ENCODE results near the gene EIF2S2.

The EIF2S2 gene

GRCh38 chr20:34089655-34090345 lies 22.2 kb downstream of the EIF2S2 start:
- DNase-seq (ENCODE audit: low spot score), result no peak

- DNase-seq (ENCODE audit: low spot score), result no peak
Observed at GRCh38 chr20:34089175-34089479, 22.9 kb downstream of the EIF2S2 start.

GRCh38 chr20:34088305-34089174 lies 23.5 kb downstream of the EIF2S2 start:
- no peak for DNase-seq (ENCODE audit: low spot score)

DNA sequence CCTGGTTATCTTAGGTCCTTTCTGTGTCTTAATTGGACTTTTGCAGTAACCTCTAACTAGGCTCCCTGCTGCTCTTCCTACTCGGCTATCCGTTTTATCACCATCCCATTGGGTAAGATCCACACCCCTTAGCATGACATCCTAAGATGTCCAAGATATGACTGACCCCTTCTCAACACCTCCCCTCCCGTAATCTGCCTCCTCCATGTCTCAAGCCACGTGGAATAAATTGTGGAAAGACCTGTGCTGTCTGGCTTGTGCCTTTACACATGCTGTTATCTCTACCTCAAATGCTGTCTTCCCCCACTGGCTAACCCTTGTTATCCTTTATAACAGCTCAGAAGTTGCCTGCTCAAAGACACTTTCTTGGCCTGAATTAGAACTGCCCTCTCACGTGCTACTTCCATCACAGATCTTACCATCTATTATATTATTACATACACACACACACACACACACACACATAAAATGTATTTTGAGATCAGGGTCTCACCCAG lies 26.5 kb downstream of the EIF2S2 start:
- no peak for DNase-seq (ENCODE audit: low spot score)

DNA sequence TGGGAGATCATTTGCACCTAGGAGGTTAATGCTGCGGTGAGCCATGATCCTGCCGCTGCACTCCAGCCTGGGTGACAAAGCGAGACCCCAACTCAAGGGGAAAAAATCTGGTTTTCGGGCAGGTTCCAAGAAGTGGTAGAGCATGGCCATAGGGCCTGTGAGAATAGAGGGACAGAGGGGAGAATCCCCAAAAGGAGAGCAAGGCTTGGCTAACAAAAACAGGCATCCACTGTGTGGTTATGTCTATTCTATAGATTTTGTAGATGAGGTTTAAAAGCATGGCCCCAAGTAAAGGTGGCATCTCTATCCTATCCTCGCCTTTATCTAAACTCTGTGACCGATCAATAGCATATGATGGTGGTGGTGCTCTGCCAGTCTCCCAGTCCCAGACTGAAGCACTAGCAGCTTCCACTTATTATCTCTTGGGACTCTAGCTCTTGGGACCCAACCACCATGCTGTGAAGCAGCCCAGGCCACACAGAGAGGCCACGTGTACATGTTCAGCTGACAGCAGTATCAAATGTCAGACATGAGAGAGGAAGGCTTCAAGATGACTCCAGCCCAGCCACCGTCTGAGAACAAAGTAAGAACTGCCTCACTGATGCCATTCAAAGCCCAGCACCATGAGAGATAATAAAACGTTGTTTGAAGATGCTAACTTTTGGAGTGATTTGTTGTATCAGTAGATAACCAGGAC lies 27.7 kb downstream of the EIF2S2 start:
- no peak for DNase-seq (ENCODE audit: low spot score)

- no peak for DNase-seq (ENCODE audit: low spot score)
Observed at GRCh38 chr20:34083781-34084180, 28.3 kb downstream of the EIF2S2 start.

DNA sequence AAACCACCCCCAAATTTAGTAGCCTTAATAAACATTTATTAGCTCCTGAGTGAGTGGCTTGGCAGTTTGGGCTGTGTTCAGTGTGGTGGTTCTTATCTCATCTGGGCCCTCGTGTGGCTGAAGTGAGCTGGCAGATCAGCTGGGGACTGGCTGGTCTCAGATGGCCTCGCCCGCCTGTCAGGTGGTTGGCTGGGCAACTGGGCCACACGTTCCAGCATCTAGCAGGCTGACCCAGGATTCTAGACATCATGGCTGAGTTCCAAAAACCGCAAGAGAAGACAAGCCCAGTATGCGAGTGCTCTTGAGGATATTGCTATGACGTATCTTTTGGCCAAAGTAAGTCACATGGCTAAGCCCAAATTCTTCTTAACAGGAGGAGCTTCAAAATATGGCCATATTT lies 28.9 kb downstream of the EIF2S2 start:
- no peak for DNase-seq (ENCODE audit: low spot score)

DNA sequence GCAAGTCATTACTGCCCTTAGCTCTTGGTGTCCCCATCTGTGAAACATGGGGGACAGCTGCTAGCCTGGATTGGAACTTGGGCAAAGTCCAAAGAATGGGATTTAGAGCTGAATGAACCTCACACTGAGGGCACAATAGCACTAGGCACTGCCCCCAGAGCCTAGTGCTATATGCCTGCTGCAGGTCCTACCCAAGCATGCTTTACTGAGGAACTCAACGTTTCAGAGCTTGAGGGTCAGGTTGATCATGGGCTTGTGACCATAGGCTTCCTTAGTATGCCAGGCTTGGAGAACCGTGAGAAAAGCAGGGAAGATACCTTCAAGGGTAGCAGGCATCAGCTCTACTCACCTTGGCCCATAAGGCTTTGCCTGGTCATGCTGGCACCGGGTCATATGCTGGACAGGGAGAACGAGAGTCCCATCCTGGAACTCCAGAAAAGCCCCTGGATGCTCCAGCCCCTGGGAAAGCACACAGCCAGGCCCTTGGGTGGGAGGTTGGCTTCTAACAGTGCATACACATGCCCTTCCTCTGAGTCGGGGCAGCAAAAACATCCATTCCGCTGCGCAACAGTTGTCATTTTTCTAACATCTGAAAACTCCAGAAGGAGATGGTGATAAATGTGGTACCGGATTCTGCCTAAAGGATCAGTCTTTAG lies 29.7 kb downstream of the EIF2S2 start:
- DNase-seq (ENCODE audit: low spot score), result no peak

DNA sequence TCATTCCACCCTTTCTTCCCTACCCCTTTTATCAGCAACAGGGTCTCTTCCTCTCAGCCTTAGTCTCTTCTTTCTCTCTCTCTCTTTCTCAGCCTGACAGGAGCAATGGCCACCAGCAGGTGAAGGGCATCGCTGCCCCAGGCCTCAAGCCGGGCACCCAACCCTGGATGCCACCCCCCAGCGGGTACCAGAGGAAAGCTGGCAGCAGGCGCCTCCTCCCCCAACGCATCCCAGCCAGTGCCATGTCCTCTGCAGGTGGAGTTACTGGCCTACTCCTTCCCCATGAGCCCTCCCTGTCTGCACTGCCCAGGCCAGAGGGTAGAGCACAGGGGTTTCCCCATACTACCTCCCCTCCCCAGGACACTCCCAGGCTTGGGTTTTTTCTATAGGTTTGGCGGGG lies 32.2 kb downstream of the EIF2S2 start:
- no peak for DNase-seq (ENCODE audit: low spot score)

GRCh38 chr20:34078540-34078939 lies 33.5 kb downstream of the EIF2S2 start:
- no peak for DNase-seq (ENCODE audit: low spot score)

DNA sequence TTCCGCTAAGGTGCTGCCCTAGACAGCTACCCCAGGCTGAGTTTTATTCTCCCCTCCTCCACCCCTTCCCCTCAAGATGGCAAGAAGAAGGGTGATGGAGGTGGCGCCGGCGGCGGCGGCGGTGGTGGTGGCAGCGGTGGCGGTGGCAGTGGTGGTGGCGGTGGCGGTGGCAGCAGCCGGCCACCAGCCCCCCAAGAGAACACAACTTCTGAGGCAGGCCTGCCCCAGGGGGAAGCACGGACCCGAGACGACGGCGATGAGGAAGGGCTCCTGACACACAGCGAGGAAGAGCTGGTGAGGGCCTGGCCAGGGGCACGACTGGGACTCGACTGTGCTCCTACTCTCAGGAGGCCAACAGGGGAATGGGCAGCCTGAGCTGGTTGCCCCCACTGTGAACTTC lies 35.1 kb downstream of the EIF2S2 start:
- DNase-seq (ENCODE audit: low spot score), result no peak

DNA sequence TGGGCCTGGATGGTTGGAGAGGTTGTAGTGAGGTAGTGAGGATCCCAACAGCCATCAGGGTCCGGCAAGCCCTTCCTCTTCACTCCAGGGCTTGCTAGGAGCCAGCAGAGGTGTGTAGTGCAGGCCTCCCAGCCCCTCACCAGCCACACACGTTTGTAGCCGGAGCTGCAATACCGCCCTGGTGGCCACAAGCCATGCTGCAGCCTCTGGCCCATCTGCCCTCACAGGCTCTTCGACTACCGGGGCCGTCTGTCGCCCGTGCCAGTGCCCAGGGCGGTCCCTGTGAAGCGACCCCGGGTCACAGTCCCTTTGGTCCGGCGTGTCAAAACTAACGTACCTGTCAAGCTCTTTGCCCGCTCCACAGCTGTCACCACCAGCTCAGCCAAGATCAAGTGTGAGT lies 36.4 kb downstream of the EIF2S2 start:
- no peak for DNase-seq (ENCODE audit: low spot score)

- no peak for DNase-seq (ENCODE audit: low spot score)
Observed at GRCh38 chr20:34074101-34074760, 37.8 kb downstream of the EIF2S2 start.

DNA sequence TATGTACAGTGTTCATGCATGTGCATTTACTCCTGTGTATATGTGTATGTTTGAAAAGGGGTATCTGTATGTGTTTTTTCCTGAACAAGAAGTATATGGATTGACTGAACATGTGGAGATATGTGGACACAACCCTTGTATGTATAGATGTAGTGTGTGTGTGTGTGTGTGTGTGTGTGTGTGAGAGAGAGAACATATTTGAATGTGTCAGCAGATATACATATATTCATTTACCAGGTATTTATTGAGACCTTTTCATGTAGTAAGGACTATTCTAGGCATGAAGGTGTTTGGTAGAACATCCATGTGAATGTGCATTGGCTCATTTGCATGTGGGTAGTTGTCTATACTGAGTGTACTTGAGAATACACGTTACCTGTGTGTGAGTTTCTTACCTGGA lies 39.3 kb downstream of the EIF2S2 start:
- no peak for DNase-seq (ENCODE audit: low spot score)

- DNase-seq (ENCODE audit: low spot score), result no peak
Observed at GRCh38 chr20:34072076-34072475, 40.0 kb downstream of the EIF2S2 start.

- DNase-seq (ENCODE audit: low spot score), result no peak
Observed at GRCh38 chr20:34070859-34071258, 41.2 kb downstream of the EIF2S2 start.

DNA sequence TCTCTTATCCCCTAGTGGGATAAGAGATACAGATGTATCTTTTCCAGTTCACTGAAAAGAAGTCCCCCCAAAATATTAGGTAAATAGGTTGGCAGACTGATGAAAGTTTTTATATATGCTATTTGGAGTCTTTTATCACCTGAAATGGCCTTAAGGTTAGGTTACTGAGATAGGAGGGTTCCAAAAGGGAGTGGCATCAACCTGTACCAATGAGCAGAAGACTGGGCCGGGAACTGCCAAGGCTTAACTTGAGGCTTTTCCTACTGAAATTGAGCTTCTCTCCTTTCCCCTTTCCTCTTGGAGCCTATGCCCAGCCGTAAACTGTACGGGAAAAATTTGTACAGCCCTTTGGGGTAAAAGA lies 42.0 kb downstream of the EIF2S2 start:
- no peak for DNase-seq (ENCODE audit: low spot score)

- DNase-seq (ENCODE audit: low spot score), result peak; percentile 77
Observed at GRCh38 chr20:34069341-34070078, 42.5 kb downstream of the EIF2S2 start.

DNA sequence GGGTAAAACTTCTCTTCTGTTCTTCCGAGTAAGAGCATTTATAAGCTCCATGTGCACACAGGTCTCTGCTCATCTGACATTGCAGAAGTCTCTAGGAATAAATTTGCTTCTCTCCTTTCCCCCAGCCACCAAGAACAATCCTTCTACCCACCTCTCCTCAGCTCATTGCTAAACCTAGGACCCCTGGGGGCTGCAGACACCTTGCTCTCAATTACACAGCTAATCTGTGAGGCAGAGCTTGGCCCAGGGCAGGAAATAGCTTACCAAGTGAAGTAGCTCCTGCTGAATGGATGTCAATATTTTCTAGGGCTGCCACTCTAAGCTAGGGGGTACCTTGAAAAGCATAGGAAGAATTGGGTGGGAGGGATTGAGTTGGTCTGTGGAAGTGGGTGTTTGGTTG lies 44.0 kb downstream of the EIF2S2 start:
- no peak for DNase-seq (ENCODE audit: low spot score)

GRCh38 chr20:34066476-34067090 lies 45.5 kb downstream of the EIF2S2 start:
- no peak for DNase-seq (ENCODE audit: low spot score)

DNA sequence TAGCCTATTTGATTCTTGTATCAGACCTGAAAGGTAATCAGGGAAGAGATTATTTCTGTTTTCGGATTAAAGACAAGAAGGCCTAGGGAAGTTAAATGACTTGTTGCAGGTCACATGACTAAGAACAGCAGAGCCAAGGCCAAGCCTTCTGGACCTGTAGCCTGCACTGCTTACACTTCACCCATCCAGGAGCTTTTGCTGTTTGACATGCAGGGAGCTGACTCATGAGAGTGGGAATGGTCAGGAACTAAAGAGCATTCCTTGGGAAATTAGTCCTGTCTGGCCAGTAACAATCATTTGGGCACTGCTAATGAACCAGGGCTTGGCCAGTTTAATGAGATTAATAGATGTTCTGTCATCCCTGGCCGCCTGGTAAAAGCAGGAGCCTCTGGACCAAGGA lies 46.8 kb downstream of the EIF2S2 start:
- DNase-seq (ENCODE audit: low spot score), result no peak
